Mesenteric fat pad (tissue), 1 donor: ENCODE results near the gene CDH23. TPM values are rescaled to one million over a fixed set of nuclear protein-coding genes. Genes with fewer than 3 reads are reported as not detected.

Experiments
- DNase-seq: peaks from one replicate; pipeline ENCODE4 v3.0.0-alpha.2; 2020; ENCODE audit warnings: low spot score
- total RNA-seq: library from RNA; stranded (reverse); fragmentation: NEBNext Ultra II Directional; extraction: Animal tissue kit (Norgen Biotek cat#: 25700); gene quantifications from one replicate; pipeline ENCODE4 v1.2.1, GENCODE V29; 2021
- donor health status: DM: yes; HTN: yes; CAD: no.

The CDH23 gene
- total RNA-seq, 1 donor from 2014 or later: 9.7 TPM

GRCh38 chr10:71615538-71616329 is 219.0 kb downstream of the CDH23 start:
- no peak for DNase-seq

DNA sequence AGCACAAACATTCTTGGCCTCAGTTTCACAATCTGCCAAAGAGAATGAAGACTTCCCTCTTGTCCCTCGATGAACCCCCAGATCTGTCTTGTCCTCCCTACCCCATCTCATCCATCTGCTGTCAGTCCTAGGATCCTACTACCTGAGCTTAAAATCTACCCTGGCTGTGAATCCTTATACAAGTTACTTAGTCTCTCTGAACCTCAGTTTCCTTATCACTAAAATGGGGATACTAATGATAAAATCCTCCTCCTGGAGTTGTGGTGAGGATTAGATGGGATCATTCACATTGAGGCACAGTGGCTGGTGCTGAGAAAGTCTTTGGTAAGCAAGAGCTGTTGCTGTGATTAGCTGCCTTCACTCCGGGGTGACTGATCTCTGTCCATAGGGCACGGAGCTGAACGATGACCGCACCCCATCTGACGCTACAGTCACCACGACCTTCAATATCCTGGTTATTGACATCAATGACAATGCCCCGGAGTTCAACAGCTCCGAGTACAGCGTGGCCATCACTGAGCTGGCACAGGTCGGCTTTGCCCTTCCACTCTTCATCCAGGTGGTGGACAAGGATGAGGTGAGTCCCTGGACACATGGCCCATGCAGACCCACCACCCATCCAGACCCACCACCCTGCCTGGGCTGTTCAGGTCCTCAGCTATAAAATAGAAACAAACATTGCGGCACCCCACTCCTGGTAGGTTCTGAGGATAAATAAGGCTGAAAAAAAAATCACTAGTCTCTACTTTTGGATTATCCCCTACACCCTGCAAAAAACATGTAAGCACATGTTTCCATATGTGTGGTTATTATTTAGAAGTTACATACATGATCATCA is 220.3 kb downstream of the CDH23 start:
- no peak for DNase-seq

DNA sequence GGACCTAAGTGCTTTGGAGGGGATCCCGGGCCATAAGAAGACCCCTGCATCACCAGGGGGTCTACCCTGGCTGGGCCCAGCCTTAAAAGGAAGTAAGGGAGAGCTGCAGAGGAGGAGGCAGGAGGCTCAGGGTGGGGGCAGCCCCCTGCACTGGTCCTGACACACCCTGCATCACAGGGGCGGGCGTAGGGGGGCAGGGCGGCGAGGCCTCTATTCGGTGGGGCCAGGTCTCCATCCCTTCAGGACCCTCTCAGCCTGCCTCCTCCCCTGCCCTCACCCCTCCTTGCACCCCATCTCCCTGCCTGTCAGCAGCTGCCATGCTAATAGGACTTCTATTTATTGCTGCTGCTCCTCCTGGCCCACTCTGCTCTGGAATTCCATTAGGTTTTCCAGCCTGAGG is 221.5 kb downstream of the CDH23 start:
- no peak for DNase-seq

- DNase-seq: no peak
Measured at GRCh38 chr10:71618598-71618997, 221.9 kb downstream of the CDH23 start.

DNA sequence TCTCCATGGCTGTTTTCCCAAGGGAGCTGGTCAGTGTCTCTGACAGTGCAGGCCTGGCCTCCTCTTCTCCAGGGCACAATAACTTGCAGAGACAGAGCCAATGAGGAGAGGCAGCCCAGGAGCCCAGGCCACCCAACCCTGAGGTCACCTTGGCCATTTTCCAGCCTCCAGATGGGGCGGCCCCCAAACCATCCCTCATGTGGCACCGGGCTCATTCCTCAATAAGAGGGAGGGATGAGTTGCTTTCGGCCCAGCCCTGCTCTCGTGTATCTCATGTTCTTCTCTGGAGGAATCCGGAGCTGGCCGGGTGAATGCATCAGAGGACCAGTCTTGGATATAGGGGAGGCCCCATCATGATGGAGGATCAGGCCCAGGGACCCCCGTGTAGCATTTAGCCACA is 223.9 kb downstream of the CDH23 start:
- no peak for DNase-seq

GRCh38 chr10:71621231-71622153 is 224.8 kb downstream of the CDH23 start:
- no peak for DNase-seq

DNA sequence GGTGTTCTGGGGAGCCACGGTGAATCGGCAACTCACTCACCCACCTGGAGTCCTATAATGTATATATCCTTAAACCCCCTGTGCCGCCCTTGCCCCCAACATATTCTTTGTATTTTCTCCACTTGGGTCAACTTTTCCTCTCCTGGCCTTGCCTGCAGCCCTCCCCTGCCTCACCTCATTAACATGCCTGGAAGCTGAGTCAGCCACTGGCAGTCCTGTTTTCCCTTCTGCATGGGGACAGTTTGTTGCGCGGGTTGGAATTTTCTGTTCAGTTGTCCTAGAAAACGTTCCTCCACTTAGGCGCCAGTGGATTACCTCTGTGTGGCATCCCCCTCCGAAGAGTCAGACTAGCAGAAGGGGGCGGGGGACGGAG is 225.4 kb downstream of the CDH23 start:
- DNase-seq: no peak

GRCh38 chr10:71622616-71623015 is 225.9 kb downstream of the CDH23 start:
- DNase-seq: no peak

DNA sequence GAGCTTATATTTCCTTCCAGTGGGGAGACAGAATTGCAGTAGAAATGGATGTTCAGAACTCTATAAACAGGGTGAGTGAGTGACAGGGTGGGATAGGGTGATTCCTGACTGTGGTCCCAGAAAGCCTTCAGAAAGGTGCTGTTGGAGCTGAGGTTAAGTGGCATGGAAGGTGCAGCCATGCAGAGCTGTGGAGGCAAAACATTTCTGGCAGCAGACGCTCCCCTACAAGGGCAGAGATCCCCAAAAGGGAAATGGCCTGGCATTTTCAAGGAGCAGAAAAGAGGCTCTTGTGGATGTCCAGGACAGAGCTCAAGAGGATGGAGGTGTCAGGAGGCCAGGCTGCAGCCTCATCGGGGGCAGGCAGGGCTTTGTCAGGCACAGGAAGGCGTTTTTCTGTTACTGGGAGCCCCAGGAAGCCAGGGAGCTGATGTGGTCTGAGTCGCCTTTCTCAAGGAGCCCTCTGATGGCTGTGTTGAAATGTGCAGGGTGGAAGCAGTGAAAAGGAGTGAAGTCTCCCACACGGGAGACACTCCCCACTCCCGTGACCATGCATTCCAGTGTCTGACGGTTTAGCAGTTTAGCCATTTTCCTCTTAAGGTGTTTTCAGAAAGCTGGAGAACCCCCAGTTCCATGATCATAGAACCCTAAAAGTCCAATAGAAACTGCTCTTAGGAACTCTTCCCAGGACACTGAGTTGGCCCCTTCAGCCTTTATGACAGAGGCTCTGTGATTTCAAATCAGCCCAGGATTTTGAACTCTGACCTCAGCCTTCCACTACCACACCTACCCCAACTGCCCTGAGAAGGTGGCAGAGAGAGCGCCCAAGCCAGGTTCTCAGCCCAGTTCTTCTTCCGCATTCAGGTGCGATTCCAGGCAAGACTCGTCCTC is 226.6 kb downstream of the CDH23 start:
- DNase-seq: no peak

- DNase-seq: no peak
Measured at GRCh38 chr10:71623986-71624291, 227.2 kb downstream of the CDH23 start.

GRCh38 chr10:71625445-71626175 is 228.9 kb downstream of the CDH23 start:
- DNase-seq: no peak

DNA sequence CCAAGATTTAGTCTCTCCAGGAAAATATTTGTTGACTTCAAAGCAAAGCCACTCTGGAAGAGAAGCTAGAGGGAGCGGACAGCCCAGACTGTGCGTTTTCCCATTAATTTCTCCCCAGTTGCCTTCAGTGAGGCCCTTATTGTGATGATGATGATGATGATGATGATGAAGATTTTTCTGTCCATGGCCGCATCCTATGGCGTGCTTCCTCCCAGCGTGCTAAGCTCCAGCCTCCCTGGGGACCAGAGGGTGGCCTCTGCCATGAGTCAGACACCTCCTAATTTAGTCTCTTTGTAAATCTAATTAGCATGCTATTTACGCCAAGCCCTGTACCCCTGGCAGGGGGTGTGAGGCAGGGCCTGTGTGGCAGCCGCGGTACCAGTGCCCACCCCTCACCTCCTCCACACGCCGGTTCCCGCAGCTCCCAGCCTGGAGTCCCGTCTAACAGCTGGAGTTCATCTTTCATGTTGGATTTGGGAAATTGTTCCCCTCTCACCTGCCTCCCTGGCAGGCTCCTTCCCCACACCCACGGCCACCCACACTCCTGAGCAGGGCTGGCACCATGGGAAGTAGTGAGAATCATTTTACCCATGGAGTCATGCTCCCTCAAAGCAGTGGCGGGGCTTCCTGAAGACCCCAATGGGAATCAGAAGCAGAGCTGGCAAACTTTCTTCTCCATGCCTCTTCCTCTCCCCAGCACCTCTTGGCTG is 230.7 kb downstream of the CDH23 start:
- no peak for DNase-seq

DNA sequence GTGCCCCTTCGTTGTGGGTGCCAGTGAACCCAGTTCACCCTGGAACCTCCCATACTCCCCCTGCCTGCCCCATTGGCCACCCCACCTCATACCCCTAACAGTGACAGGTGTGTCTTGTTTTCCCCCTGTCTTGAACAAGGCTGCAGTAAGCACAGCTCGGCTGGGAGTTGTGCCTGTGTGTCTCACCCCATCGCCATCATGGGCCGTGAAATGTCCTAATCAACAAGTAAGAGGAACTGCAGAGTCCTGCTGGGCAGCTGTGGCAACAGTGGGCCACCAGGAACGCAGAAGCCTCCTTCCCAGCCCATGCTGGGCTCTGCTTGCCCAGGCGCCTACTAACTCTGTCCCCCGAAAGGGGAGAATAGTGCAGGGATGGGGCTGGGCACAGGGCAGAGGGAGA is 231.2 kb downstream of the CDH23 start:
- DNase-seq: no peak

DNA sequence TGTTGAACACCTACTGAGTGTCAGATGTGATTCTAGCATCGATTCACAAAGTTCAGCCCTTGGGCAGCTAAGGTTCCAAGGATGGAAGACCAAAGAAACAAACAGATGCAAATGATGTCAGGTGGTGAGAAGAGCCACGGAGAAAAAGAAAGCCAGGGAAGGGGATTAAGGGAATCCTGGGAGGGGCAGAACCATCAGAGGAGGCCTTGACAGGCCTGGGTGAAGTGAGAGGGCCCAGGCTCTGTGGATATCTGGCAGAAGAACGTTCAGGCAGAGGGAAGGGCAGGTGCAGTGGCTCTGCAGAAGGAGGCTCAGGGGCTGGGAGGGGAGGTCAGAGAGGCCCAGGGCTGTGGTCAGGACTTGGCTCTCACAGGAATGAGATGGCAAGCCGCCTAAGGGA is 232.4 kb downstream of the CDH23 start:
- DNase-seq: no peak

DNA sequence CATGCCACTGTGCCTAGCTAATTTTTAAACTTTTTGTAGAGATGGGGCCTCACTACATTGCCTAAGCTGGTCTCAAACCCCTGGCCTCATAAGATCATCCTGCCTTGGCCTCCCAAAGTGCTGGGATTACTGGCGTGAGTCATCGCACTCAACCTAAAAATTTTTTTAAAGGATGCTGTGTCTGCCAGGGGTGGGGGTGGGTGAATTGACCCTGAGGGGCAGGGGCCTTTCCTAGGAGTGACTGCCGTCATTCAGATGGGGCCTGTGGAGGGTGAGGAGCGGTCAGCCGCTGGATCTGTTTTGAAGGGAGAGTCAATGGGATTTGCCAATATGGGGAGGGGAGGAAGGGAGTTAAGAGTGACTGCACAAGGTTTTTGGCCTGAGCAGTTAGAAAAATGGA is 233.4 kb downstream of the CDH23 start:
- no peak for DNase-seq

GRCh38 chr10:71631007-71631861 is 234.5 kb downstream of the CDH23 start:
- DNase-seq: no peak

- no peak for DNase-seq
Measured at GRCh38 chr10:71632200-71632820, 235.6 kb downstream of the CDH23 start.
